GM18526 (cell line): ENCODE results near the gene AKIRIN1.

Experiments used
- POLR2A ChIP-seq: IDR thresholded peaks from 3 replicates; pipeline ENCODE4 v1.6.1; 2011; ENCODE audit not compliant: insufficient read length; ENCODE audit errors: extremely low read depth

AKIRIN1 gene

GRCh38 chr1:38990738-38991637 lies at the start of gene AKIRIN1:
Gene AKIRIN1, plus strand, starts transcription at chr1:38991276. Its CDS starts 105 bp downstream, at chr1:38991381.
- peak; percentile 95 for TF ChIP-seq POLR2A

- no peak for TF ChIP-seq POLR2A
These were observed 49.5 kb upstream of the AKIRIN1 start, which contains the start of gene RHBDL2 for GRCh38 chr1:38941527-38942019. Gene RHBDL2, minus strand, starts transcription at chr1:38941830. Its CDS starts 22,618 bp downstream, at chr1:38919212.

- TF ChIP-seq POLR2A, result no peak
These were observed 48.2 kb upstream of the AKIRIN1 start for GRCh38 chr1:38942664-38943428.

- no peak for TF ChIP-seq POLR2A
These were observed 46.5 kb upstream of the AKIRIN1 start for GRCh38 chr1:38944547-38944946.

GRCh38 chr1:38950553-38950952 lies 40.5 kb upstream of the AKIRIN1 start:
- TF ChIP-seq POLR2A, result no peak

GRCh38 chr1:38953433-38953860 lies 37.6 kb upstream of the AKIRIN1 start:
- TF ChIP-seq POLR2A, result no peak

GRCh38 chr1:38958967-38959366 lies 32.1 kb upstream of the AKIRIN1 start:
- TF ChIP-seq POLR2A, result no peak

GRCh38 chr1:38962113-38962512 lies 29.0 kb upstream of the AKIRIN1 start:
- no peak for TF ChIP-seq POLR2A

- no peak for TF ChIP-seq POLR2A
These were observed 28.5 kb upstream of the AKIRIN1 start for GRCh38 chr1:38962560-38962959.

GRCh38 chr1:38964140-38964548 lies 26.9 kb upstream of the AKIRIN1 start:
- no peak for TF ChIP-seq POLR2A

GRCh38 chr1:38973659-38974437 lies 17.2 kb upstream of the AKIRIN1 start:
- TF ChIP-seq POLR2A, result no peak

GRCh38 chr1:38989979-38990378 lies 1.1 kb upstream of the AKIRIN1 start:
- TF ChIP-seq POLR2A, result no peak

- TF ChIP-seq POLR2A, result no peak
These were observed 714 bp upstream of the AKIRIN1 start for GRCh38 chr1:38990386-38990737.

GRCh38 chr1:38991638-38992411 lies 749 bp downstream of the AKIRIN1 start:
- no peak for TF ChIP-seq POLR2A
